NOMO-1 (cell line): ENCODE measurements around the gene COL11A1.
"Not testable (repeated sequence)": the region's sequence is repeated elsewhere in the genome, so short reads cannot be mapped to it uniquely, and the experiment has no call there.

Experiments used
- DNase-seq, 2 experiments: peaks; one replicate each; lab custom pipeline; 2025; ENCODE audit not compliant: unreplicated experiment in 2 of 2; lab: John Stamatoyannopoulos, UW

COL11A1 gene

DNA sequence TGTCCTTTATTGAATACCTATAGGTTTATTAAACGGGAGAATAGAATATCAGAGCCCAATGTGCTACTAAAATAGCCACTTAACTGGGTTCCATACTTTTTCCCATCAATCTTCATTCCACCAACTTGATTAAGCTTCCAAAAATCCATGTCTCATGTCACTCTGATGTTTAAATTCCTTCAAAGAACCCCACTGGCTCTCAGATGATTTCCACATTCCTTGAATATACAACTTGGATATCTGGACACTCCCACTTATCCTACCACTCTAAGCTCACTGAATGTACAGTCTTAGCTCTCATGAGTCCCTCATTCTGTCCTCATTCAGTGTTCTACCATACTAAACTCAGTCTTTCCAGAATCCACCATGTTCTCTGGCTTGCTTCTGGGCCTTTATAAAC, 21.1 kb downstream of the COL11A1 start:
- DNase-seq: no peak

DNA sequence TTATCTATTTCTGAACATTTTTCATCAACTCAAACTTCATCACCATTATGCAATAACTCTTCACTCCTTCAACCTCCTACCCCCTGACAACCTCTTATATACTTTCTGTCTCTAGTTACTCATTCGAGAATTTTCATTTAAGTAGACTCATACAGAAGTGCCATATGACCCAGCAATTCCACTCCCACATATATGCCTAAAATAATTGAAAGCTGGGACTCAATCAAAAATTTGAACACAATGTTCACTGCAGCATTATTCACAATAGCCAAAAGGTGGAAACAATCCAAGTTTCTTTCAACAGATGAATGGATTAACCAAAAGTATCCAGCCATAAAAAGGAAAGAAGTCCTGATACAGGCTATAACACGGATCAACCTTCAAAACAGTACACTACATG, 24.1 kb downstream of the COL11A1 start:
- no peak for DNase-seq

DNA sequence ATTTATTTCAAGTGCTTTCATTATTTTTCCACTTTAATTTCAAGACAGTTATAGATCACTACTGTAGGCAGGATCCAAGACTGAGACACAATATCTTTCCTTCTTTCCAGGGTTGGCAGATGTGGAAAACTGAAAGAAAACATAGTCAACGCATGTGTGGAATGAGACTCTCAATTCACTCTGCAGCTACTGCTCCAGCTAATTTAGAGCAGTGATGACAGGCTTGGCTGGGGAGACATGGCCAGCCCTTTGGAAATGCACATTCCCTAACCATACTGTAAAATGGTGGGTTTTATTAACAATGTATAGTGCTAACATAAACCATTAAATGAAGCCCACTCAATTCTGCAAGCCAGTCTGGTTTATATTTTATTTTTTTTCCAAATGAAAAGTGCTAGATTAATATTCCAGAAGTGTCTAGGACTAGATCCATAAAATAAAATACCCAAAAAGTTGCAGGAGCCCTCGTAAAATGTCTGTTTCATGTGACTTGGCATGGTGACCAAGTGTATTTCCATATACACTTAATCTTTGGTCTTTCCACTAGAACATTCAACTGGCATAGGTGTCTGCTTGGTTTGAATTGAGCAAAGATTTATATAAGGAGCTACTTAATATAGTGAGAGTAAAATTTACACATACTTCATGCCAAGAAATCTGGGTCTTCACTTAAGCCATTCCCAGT, 32.9 kb downstream of the COL11A1 start:
- no peak for DNase-seq

DNA sequence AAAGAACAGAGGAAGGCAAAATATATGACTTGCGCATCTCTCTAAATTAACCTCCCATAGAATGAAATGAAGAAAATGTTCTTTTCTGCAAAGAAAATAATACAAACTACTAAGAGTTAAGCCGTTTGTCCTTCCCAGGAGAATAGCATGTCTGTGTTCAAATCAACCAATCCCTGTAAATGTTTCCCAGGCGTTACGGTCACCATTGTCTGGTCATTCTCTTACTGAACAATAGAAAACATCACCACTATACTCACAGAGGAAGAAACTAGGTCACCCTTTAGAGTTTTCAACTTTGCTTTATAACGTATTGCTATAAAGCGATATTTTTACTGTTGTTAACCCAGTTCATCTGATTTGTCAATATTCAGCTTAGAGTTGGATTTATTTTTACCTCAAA, 34.1 kb downstream of the COL11A1 start:
- DNase-seq: no peak

DNA sequence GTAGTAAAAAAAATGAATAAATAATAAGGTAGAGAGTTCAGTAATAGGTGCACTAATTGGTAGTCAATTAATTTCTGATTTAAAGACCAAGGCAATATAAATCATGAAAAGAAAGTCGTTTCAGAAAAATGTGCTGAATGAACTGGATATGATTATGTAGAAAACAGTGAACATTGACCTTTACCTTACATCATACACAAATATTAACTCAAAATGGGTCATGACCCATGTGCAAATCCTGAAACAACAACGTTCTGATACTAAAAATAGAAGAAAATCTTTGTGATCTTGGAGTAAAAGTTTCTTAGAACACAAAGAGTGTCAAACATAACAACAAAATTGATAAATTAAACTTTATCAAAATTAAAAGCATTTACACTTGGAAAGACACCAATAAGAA, 39.1 kb downstream of the COL11A1 start:
- no peak for DNase-seq

DNA sequence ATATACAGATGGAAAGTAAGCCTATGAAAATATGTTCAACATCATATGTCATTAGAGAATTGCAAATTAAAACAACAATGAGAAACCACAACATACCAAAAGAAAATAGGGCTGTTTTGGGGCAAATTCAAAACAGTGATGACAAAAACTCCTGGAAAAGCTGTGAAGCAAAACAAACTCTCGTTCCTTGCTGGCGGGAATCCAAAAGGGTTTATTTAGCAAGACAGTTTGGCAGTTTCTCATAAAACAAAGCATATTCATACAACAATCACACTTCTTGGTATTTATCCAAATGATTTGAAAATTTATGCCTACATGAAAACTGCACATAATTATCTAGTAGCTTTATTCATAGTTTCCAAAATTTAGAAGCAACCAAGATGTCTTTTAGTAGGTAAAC, 44.4 kb downstream of the COL11A1 start:
- DNase-seq: no peak

DNA sequence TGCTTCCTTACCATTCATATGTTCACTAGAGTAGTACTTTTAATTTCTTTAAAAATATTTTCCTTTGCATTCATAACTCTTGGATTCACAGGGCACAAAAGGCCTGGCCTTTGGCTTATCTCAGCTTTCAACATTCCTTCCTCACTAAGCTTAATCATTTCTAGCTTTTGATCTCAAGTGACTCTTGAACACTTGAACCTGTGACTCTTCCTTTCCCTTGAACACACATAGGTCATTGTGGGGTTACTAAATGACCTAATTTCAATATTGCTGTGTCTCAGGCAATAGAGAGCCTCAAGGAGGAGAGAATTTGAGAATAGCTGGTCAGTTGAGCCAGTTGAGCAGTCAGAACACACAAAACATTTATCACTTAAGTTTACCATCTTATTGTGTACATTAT, 49.9 kb downstream of the COL11A1 start:
- no peak for DNase-seq

DNA sequence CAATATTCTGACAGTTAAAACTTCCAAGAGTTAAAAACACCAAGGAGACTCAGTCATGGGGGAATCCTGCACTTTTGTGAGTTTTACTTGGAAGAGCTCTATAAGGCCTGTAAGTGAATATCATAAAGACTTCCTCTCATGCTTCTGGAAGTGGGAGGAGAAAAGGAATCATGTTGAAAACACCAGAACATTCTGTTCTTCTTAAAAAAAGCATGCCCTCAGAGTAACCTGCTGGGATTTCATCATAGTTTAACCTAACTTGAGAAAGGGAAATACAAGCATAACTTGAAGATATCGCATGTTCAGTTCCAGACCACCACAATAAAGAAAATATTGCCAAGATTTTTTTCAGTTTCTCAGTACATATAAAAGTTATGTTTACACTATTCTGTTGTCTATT, 51.9 kb downstream of the COL11A1 start:
- no peak for DNase-seq

DNA sequence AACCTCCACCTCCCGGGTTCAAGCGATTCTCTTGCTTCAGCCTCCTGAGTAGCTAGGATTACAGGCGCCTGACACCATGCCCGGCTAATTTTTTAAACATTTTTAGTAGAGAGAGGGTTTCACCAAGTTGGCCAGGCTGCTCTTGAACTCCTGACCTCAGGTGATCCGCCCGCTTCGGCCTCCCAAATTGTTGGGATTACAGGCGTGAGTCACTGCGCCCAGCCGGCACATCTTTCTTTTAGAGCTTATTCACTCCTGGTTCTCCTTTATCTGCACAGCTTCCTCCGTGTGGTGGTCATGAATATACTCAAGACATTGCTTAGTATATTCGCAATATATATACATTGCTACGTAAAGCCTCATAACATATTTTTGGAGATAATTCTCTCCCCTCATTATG, 80.2 kb downstream of the COL11A1 start:
- not testable (repeated sequence) for DNase-seq

DNA sequence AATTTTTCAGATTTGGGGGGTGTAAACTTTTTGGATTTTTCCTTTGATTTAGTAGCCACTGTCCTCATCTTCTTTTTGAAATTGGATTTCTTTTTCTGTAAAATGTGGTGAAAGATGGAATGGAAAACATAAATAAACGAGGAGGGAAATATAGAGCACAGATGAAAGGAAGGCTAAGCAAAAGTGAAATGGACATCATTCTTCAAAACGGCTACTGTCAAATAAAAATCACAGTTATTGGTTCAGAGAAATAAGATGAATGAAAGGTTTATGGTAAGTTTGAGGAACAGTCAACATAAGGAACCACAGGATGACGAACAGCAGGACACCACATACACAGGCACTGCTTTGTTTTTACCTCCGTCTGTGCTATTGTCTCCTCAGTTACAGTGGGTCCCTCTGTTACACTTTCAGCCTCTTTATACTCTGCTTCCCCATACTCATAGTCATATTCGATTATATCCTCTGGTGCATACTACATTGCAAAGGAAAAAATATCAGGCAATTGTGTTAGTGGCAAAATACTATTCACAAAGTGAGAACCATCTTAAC, 82.4 kb downstream of the COL11A1 start:
- DNase-seq: no peak

DNA sequence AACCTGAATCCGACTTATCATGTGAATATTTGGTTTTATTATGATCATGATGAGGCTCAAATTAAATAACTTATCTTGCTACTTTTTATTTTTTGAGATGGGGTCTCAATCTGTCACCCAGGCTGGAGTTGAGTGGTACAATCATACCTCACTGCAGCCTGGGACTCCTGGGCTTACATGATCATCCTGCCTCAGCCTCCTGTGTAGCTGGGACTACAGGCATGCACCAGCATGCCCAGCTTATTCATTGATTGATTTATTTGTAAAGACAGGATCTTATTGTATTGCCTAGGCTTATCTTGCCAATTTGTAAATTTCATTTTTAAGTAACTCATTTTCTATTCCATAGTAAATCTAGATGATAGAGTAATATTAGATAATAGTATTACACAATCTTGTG, 84.3 kb downstream of the COL11A1 start:
- no peak for DNase-seq

DNA sequence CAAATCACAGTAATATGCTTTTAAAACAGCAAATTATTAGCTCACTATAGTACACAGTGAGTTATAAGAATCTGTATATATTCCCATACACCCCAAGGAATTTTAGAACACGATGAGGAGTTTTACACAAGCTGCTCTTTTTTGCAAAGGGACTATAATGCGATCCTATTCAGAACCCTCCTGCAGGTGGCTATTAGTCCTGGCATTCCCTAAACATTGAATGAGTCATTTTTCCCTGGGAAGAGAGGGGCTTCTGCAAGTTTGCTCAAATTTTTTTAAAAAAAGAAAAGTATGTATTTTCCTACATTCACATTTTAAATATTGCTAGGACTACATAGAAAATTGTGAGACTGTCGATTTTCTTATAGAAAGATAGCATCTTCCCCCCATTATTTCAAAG, 106.3 kb downstream of the COL11A1 start:
- no peak for DNase-seq

DNA sequence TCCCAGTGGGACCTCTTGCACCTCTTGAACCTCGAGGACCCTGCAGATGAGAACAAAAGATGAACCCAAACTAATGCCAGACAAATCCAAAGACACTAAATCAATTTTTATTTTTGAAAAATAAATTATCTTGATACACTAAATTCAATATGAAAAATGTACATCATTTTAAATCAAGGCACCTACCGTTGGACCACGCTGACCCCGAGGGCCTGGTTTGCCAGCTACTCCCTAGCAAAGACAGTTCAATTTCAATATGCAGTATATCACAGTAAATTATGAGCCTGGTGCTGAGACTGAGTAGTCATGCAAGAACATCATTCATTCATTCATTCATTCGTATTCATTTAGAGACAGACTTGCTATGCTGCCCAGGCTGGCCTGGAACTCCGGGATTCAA, 129.4 kb downstream of the COL11A1 start:
- DNase-seq: no peak

DNA sequence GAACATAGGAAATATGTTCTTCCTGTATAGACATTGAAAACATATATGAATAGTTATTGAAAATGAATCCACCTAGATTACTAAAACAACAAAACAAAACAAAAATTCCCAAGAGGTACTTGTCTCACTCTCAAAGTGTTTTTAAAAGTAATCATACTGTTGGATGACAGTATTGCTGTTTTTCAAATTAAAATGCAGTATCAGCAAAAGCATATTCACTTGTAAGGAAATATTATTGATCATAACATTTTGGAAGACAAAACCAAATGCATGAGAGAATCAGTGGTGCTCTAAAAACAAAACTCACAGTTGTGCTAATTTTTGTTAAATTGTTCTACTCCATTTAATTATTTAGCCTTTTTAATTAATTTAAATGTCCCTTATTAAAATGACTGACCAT, 131.0 kb downstream of the COL11A1 start:
- no peak for DNase-seq

DNA sequence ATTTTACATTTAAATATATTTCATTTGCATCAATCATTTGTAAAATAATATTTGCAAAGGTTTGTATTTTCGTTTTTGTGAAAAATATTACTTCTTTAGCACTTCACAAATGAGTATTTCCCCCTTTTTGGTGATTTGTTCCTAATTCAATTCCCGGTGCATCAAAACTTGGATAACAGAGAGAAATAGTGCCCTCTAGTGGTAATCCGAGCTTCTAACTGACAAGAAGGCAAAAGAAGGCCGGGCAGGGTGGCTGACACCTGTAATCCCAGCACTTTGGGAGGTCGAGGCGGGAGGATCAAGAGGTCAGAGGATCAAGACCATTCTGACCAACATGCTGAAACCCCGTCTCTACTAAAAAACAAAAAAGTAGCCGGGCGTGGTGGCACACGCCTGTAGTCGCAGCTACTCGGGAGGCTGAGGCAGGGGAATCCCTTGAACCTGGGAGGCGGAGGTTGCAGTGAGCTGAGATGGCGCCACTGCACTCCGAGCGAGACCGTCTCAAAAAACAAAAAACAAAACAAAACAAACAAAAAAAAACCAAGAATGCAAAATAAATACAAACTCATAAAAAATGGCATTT, 137.7 kb downstream of the COL11A1 start:
- DNase-seq: peak in 1 of 2 experiments; percentile 29

DNA sequence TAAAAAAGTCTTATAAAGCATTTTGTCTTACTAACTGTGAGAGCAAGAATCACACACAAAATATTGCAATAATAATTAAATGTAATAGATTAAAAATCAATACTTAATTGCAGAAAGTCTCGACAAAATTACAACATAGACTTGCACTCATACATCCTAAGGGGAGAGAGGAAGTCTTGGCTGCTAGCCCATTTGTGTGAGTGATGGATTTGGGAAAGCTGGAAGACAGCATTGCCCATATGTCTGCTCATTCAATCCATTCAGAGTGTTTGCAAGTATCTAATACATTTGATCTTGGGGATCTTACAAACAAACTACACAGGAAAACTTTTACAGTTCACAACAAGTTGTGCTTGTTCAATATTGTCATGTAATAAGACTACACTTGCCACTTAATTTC, 140.5 kb downstream of the COL11A1 start:
- DNase-seq: no peak

DNA sequence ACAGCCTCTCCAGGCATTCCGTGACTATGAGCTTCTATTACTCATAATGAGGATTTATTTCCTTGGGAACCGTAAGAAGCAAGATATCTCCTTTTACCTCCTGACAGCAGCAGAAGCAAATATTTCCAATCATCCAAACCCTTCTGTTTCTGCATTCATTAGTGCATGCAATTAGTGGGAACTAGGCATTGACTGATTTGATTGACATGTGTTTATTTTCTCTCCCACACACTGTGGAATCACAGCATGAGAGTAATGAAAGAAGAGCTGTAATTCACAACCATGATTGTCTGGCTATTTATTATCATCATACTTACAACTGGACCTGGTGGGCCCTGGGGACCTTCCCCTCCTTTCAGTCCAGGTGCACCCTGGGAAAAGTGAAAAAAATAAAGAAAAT, 146.8 kb downstream of the COL11A1 start:
- DNase-seq: no peak

DNA sequence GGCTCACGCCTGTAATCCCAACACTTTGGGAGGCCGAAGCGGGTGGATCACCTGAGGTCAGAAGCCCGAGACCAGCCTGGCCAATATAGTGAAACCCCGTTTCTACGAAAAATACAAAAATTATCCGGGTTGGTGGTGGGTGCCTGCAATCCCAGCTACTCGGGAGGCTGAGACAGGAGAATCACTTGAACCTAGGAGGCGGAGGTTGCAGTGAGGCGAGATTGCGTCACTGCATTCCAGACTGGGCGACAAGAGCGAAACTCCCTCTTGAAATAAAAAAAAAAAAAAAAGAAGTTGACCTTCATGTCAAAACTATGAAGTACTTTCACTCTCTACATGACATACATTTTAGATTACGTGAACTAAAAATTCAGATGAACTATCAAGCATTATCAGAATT, 153.7 kb downstream of the COL11A1 start:
- DNase-seq: no peak

DNA sequence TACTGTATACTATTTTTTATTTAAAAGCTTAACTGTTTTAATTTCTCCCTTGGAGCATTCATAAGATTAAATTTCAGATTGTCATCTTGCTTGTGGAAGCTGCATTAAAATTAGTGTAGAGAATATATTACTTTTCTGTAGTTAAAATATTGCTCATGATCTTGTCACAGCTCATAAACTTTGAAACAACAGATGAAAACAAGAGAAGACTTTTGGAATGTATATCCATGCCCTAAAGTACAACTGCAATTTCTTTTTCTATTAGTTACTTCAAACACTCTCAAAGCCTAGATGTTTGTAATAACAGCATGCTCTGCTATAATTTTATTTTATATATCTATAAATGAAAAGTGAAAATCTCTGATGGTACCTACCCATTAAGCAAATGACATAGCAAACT, 155.9 kb downstream of the COL11A1 start:
- DNase-seq: no peak

DNA sequence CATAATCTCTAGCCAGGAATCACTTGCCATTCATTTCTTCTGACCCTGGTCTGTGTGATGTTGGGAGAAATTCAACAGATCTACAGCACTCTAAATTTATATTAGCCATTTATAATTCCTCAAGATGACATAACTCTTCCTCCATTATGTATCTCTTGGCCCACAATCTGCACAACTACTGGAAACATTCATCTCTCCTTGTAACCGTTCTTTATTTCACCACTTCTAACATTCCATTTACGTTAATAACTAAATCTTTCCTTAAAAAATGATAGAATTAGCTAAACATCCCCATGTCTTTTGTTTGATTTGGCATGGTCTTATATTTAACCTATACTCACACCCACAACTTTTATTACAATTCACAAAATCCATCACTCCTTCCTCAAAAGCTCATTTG, 166.0 kb downstream of the COL11A1 start:
- DNase-seq: no peak

DNA sequence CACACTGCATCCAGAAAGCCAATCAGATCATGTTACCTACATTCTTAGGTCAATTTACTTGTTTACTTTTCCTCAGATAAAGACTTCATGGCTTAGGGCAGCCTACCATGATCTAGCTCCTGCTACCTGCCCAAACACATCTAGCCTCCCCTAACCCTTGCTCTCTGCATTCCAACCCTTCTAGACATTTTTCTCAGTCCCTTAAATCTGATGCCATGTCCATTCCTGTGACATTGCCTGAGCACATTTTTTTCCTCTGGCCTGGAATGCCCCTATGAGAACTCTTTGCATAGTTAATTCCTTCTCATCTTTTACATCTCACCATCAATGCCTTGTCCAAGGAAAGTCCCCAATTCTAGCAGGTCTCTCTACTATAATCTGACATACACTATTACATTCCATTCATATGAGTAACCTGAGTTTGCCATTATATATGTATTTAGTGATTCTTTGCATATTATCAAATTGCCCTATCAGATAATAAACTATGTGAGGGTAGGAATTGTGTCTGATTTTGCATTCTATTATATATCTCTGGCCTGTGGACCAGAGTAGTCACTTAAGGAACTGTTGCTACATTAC, 166.9 kb downstream of the COL11A1 start:
- no peak for DNase-seq

DNA sequence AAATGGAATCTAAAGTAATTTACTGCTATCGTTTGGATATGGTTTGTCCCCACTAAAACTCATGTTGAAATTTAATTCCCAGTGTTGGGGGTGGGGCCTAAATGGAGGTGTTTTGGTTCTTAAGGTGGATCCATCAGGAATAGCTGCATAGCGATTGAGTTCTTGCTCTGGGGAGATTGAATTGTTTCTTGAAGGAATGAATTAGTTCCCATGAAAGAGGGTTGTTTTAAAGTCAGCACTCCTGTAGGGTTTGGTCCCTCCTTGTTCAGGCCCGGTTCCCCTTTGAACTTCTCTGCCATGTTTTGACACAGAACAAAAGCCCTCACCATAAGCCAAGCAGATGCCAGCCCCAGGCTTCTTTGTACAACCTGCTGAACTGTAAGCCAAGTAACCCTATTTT, 170.9 kb downstream of the COL11A1 start:
- DNase-seq: no peak
